NCI-H146 (cell line): ENCODE measurements around the gene SELE.

Source experiments
- DNase-seq: peaks from one replicate; lab custom pipeline; 2025; lab: John Stamatoyannopoulos, UW

The SELE gene, protein sequence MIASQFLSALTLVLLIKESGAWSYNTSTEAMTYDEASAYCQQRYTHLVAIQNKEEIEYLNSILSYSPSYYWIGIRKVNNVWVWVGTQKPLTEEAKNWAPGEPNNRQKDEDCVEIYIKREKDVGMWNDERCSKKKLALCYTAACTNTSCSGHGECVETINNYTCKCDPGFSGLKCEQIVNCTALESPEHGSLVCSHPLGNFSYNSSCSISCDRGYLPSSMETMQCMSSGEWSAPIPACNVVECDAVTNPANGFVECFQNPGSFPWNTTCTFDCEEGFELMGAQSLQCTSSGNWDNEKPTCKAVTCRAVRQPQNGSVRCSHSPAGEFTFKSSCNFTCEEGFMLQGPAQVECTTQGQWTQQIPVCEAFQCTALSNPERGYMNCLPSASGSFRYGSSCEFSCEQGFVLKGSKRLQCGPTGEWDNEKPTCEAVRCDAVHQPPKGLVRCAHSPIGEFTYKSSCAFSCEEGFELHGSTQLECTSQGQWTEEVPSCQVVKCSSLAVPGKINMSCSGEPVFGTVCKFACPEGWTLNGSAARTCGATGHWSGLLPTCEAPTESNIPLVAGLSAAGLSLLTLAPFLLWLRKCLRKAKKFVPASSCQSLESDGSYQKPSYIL

DNA sequence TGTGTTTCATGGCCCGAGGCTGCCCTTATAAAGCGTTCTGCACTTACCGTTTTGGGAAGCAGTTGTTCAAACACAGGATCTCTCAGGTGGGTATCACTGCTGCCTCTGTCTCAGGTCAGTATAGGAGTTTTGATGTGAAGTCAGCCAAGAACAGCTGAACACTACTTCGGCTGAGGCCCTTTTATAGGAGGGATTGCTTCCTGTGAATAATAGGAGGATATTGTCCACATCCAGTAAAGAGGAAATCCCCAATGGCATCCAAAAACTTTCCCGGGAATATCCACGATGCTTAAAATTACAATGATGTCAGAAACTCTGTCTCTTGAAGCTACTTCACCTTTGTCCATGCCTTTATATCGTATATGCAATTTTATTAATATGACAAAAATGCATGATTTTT, at the start of gene SELE:
Gene SELE (minus strand): TSS at position 156 of the 400 bp plus-strand sequence. CDS start 467 bp downstream, outside the sequence.
- no peak for DNase-seq

DNA sequence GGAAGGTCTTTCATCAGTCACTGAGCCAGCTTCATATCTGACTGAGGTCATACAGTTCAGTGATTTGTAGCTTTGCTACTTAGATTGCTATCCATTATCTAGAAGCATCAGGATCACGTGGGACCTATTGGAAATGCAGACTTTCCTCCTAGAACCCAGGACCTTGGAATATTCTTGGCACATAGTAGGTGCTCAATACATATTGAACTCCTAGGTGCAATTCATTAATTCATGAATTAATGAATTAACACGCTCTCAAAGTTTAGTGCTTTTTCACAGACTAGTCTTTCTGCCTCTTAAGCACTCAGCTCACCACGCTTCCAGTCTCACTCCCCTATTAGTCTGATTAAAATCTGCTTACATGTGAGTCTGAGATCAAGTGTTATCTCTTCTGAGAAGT, 48.7 kb upstream of the SELE start:
- DNase-seq, result no peak

DNA sequence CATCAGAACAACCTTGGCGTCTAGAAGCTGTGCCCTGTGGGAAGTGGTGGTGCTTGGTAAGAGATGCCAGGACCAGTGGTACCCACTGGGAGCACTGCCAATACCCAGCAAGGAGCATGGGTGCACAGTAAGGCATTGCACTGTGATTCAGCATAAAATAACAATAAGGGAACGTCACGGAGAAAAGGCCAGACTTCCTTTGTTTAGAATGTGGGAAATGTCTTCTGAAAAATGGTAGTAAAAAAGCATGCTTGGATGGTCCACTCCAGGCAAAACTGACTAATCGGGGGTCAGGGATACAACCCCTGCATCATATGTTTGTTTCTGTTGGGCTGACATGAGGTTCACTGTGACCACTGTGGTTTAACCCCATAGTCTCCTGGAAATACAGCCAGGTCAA, 46.1 kb upstream of the SELE start:
- DNase-seq, result no peak

DNA sequence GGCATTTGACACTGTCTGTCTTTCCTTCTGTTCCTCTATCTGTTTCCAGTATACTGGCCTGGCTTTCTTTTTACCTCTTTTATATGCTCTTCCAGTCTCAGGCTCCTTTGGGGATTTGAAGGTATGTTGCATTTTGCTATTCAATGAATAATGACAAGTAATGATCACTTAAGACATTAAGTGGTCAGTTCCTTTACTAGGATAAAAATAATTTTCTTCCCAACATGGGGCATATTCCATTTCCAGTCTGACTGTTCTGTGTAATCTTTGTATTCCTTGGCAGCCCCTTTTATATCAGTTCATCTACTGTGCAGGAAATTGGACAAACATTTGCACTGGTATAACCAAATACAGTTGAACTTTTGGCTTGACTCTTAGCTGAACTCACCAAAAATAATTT, 45.3 kb upstream of the SELE start:
- no peak for DNase-seq

DNA sequence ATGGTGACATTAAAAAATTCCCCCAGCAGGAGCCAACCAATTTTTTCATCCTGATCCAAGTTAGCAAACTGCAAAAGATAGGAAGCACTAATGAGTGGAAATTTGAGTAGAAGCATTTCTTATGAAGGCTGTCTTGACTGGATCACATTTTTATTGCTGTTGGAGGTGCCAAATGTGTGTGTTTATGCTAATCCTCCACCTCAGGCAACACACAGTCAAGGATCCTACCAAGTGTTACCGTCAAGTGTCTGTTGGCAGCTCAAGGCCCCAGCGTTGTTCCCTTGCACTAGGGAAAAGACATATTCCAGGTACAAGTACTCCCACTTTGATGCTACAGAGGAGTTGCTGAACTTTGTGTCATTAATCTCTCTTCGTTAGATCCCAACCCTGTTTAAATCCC, 42.6 kb upstream of the SELE start:
- no peak for DNase-seq

DNA sequence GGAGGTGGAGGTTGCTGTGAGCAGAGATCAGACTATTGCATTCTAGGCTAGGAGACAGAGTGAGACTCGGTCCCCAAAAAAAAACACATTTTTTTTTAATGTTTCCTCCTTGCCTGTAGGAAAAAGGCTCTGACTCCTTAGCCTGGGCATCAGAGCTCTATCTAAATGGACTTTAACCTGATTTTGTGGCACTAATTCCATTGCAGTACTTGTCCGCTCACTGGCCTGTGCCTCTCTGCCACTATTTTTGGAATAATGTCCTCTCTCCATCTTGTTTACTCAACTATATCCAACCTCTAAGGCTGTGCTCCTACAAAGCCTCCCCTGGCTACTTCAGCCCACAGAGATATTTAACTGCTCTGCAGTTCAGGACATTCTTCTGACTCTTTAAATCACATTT, 34.3 kb upstream of the SELE start:
- no peak for DNase-seq

DNA sequence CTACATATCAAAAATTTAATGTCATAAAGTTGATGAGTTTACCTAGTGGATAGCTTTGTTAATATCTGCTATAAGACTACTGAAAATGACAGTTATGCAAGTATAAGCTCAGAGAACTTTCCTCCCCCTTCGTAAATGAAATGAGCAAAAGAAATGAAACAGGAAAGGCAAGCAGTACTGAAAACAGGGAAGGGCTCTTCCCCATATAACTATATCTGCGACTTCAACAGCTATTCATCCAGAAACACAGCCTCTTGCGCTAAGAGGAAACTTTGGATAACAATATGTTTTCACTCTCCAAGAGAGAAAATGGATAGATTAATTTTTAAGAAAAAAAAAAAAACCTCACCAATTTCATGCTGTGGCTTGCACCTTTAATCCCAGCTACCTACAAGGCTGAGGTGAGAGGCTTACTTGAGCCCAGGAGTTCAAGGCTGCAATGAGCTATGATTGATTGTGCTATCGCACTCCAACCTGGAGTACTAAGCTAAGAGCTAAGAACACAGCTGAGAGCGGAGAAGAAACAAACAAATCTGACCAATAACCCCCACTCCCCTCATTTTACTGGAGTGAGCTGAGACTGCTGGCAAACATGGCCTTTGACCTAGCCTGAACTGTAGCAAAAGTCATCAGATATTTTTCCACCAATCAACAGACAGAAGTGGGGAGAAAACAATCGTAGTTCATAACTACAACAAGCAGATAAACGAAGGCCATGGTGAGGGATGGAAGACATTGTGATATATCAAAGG, 31.9 kb upstream of the SELE start:
- DNase-seq, result no peak

DNA sequence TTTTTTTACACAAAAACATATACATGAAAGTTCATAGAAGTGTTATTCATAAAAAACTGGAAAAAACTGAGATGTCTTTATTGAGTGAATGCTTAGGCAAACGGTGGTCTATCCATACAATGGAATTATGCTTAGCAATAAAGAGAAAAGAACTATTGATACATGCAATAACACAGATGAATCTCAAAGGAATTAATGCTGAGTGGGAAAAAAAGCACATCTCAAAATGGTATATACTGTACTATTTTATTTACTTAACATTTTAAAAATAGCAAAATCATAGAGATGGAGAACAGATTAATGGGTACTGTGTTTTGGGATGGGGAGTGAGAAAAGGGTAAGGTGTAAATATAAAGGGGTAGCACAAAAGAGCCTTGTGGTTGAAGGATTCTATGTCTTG, 31.0 kb upstream of the SELE start:
- DNase-seq, result no peak

DNA sequence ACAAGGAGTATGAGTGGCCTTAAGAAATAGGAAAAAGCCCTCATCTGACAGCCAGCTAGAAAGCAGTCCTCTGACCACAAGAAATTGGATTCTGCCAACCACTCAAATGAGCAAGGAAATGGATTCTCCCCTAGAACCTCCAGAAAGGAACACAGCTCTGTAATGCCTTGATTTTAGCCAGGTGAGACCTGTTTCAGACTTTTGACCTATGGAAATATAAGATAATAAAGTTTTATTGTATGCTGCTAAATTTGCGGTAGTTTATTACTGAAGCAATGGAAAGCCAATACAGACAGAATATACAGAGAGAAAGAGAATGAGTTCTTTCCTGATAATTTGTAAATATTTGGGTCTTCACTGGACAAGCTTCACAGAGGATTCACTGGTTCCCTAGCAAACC, 28.8 kb upstream of the SELE start:
- no peak for DNase-seq

DNA sequence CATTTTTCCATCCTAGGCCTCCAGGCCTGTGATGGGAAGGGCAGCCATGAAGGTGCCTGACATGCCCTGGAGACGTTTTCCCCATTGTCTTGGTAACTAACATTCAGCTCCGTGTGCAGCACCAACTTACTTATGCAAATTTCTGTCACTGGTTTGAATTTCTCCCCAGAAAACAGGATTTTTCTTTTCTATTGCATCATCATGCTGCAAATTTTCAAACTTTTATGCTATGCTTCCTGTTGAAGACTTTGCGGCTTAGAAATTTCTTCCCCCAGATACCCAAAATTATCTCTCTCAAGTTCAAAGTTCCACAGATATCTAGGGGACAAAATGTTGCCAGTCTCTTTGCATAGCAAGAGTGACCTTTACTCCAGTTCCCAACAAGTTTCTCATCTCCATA, 25.2 kb upstream of the SELE start:
- DNase-seq, result no peak

DNA sequence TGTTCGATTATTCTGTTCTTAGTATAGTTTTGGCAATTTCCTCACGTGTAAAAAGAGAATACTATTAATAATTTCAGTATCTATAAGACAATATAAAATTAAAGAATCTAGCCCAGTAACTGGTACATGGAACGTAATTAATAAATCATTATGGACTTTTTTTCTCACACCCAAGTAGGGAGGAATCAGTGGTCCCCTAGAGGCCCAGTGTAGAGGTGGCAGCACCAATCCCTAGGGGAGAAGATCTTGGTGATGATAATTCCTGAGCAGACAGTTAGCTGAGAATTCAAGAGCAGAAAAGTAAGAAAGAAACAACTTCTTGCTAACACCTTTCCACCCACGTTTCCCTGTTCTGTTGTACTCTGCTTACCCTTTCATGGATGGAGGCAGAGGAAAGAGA, 19.7 kb upstream of the SELE start:
- no peak for DNase-seq

DNA sequence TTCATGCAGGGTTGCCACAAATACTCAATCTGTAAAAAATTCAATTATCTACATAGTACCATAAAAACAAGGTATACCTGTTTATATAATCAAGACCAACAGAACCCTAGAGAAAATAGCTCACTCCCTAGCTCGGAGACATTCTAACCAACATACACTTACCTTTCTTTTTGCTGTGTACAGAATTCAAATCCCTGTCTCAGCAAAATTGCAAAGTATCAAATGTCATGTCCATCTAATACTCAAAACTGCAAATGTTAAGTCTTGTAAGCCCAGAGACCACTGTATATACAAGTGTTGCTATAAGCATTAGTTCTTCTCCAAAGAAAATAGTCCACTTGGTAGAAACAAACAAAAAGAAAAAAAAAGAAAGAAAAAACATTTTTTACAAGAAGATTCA, 16.2 kb upstream of the SELE start:
- DNase-seq, result no peak

DNA sequence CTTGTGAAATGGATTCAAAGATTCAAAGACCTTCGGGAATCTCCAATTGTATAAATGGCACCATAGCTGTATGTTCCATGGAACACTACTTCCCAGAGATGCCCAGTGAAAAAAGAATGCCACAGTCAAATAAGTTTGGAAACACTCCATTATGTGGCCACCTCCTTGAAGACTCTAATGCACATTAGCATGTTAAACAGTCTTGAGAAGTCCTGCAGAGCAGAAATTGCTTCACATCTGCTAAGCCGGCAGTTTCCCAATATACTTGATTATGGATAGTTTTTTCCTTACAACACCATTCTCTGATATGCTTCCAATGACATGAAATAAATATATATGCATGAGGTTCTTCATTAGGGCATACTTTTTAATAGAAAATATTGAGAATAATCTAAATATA, 12.7 kb upstream of the SELE start:
- DNase-seq, result no peak

DNA sequence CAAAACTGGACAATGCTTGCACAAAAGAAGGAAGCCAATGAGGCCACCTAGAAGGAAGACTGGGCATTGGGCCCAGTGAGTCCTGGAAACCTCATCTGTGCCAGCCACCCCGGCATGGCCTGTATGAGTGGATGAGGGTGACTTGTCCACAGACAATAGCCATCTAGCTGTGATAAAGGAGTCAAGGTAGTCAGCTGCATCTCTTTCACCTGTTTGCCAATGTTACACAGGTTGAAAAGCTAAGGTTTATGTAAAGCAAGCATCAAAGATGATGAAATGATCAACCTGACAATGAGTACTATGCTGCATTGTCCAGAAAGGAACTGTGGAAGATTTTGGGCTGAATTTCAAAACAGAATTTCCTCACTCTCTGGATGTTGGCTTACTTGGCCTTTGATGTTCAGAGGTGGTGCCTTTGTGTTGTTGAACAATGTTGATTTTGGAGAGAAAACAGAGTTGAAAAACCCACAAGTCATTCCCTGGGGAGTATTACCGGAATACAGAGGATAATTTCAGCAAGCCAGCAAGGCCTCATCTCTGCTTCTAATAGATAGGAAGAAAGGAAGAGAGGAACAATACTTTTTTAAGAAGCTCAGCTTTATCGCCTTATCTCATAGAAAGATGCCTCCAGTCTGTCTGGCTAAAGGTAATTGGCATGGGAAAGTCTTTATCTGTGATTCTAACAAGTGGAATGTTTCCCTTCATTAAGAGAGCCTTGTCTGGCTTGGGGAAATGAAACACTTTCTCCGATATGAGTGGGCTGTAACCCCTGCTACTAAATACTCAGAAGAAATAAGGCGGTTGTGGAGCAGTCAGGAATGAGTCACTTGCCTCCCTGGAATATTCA, 11.4 kb upstream of the SELE start:
- no peak for DNase-seq

DNA sequence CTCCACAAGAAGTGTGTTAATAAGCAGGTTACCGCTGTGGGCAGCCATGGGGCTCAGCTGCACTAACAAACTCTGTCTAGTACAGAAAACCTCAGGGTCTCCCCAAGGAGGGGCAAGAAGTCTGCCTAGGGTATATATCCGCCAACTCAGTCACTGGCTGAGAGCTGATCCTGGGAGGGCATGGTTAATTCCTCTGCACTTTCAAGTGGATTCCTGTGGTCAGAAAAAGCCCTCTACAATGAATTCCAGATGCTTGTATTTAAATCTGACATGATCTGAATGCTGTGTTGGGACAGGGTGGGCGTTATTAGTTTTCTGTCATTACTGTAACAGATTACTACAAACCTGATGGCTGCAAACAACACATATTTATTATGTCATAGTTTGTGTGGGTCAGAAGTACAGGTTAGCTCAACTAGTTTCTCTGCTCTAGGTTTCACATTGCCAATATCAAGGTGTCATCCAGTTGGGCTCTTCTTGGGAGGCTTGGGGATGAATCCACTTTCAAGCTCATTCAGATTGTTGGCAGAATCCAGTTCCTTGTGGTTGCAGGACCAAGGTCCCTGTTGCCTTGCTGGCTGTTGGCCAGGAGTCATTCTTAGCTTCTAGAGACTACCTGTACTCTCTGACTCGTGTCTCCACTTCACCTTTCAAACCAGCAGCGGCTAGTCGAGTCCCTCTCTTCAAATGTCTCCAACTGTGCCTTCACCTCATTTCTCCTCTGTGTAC, 8.0 kb upstream of the SELE start:
- no peak for DNase-seq

DNA sequence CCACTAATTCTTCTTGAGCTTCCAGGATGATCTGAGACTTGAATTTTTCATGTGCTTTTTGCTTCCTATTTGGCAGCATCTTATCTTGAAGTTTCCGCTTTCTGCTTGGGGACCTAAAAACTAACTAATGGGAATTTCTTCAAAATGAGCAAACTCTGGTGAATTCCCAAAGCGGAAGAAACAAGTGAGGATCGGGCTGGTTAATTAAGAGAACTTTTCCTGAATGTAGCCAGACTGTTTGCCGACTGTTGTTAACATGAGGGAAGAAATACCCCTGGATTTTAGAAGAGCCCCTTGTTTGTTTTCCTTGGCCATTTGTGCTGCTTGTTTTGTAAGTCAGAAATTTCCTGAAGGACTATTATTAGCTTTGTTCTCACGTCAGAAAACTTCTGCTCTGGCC, 6.1 kb upstream of the SELE start:
- no peak for DNase-seq

DNA sequence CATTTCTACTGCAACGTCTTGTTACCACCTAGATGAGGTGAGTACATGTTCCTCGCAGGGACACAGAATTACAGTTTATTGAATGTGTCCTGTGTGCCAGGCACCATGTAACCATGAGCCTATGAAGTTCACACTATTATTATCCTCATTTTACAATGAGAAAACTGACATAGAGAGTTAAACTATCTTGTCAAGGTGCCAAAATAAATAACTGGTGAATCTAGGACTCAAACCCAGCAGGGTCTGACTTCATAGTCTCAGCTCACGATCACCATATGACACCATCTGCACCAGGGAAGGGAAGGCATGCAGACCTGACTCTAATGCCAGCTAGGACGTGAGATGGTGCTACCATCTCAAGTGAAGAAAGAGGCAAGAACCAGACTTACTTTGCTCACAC, 2.4 kb downstream of the SELE start:
- no peak for DNase-seq

DNA sequence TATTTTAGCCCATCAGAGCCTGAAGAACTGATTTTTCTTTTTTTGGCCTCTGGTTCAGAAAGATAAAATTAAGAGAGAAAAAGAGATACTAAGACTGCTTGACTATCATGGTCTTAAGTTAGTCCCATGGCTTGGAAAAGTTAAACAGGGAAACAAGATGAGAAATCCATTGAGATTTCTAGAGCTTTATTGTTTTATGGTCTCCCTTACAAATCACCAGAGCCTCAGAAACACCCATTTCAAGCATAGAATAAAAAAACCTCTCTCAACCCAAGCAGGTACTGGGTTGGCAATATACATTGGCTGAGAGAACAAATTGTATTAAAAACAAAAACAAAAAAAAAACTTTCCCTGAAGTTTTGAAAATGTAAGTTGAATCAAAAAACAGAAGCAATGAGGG, 3.9 kb downstream of the SELE start:
- no peak for DNase-seq

DNA sequence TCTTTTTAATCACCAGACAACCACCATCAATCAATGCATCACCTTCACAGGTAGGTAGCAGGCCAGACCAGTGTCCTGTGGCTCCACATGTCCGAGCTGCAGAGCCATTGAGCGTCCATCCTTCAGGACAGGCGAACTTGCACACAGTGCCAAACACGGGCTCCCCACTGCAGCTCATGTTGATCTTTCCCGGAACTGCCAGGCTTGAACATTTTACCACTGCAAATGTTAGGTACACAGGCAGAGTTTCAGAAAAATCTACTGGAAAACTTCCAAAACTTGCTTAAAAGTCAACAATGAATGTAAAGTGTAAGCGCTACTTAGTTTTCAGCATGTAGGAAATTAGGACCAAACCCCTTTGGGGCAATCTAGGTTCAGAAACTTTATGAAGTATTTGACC, 6.6 kb downstream of the SELE start:
- no peak for DNase-seq

DNA sequence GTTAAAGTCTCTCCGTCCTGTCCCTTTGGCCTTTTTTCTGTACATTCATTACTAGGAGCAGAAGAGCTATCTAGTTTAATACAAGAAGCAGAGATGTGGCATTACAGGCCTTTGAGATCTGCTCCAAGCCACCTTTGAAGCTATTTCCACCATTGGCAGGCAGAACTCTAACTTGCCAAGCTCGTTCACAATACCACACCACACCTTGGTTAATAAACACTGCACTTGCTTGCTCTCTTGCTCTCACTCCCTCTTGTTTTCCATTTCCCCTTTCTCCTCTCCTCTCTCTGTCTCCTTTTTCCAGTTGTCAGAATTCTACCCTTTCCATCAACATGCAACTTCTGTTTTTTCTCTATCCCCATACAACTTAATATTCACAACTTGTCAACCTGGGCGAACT, 7.0 kb downstream of the SELE start:
- DNase-seq, result no peak

DNA sequence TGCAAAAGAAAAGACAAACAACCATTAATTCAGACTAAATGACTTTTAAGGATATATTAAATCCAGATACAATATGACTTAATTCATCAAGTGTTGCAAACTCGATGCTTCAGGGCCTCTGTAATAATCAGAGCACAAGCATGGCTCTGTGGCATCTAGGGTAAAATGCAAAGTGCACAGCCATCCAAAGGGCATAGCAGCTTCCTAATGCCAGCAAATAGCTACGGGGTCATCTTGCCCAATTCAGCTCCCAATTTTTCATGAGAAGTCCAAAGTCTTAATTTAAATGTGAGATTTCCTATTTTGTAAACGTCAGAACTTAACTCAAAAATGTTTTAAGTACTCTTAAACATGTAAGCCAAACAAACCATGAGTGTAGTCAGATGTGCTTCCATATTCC, 7.9 kb downstream of the SELE start:
- no peak for DNase-seq

DNA sequence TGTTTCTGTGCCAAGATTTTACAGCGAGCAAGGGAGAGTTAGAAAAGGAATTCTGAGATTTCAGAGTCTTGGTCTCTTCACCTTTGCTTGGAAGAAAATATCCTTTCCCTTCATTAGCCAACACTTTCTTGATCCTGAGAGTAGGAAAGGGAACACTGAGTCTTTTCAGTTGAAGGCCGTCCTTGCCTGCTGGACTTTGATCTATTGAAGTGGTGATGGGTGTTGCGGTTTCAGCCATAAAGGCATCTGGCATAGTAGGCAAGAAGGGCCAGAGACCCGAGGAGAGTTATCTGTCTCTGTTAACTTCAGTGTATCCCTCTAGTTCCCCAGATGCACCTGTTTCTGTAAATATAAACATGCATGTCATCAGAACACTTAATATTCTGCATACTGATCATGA, 9.7 kb downstream of the SELE start:
- DNase-seq, result no peak
